MM.1S (cell line): ENCODE results near the gene PHB1.
"Not testable (repeated sequence)": the region's sequence is repeated elsewhere in the genome, so short reads cannot be mapped to it uniquely, and the experiment has no call there.

ENCODE experiments used
- DNase-seq: peaks from one replicate; pipeline ENCODE4 v3.0.0-alpha.2; 2015
- H2AFZ ChIP-seq: fragments of 300-600 bp; sonication (generic); 2 replicates; pipeline ENCODE4 v1.6.0; 2016; ENCODE audit warnings: antibody characterized with exemption, low read length
- H3F3A ChIP-seq: fragments of 300-600 bp; sonication (generic); 2 replicates; pipeline ENCODE4 v1.6.1; 2016; ENCODE audit warnings: mild to moderate bottlenecking, antibody characterized with exemption, low read length, moderate library complexity, mixed read lengths; ENCODE audit not compliant: insufficient read depth
- H3K27ac ChIP-seq: fragments of 300-600 bp; sonication (generic); 2 replicates; pipeline ENCODE4 v1.5.1; 2016; ENCODE audit warnings: mild to moderate bottlenecking, low read length
- H3K27me3 ChIP-seq: fragments of 300-600 bp; sonication (generic); replicated peaks from 2 replicates; pipeline ENCODE4 v1.6.0; 2016; ENCODE audit warnings: low read length; ENCODE audit not compliant: insufficient read depth
- H3K36me3 ChIP-seq: fragments of 300-600 bp; sonication (generic); replicated peaks from 2 replicates; pipeline ENCODE4 v1.6.1; 2016; ENCODE audit warnings: mild to moderate bottlenecking, low read length, mixed read lengths; ENCODE audit not compliant: insufficient read depth
- H3K4me1 ChIP-seq: fragments of 300-600 bp; sonication (generic); 2 replicates; pipeline ENCODE4 v1.6.1; 2016; ENCODE audit warnings: low read length, mixed read lengths
- H3K4me2 ChIP-seq: fragments of 300-600 bp; sonication (generic); 2 replicates; pipeline ENCODE4 v1.6.0; 2016; ENCODE audit warnings: low read depth, low read length
- H3K4me3 ChIP-seq: fragments of 300-600 bp; sonication (generic); 2 replicates; pipeline ENCODE4 v1.5.1; 2016; ENCODE audit warnings: low read length, mixed read lengths
- H3K79me2 ChIP-seq: fragments of 300-600 bp; sonication (generic); 2 replicates; pipeline ENCODE4 v1.6.1; 2016; ENCODE audit warnings: mixed run types, low read length, mixed read lengths
- H3K9ac ChIP-seq: fragments of 300-600 bp; sonication (generic); 2 replicates; pipeline ENCODE4 v1.6.1; 2016; ENCODE audit warnings: low read length, mixed read lengths
- H3K9me2 ChIP-seq: fragments of 300-600 bp; sonication (generic); replicated peaks from 2 replicates; pipeline ENCODE4 v1.6.1; 2016; ENCODE audit warnings: mild to moderate bottlenecking, low read length, mixed read lengths; ENCODE audit not compliant: insufficient read depth
- H3K9me3 ChIP-seq: fragments of 300-600 bp; sonication (generic); replicated peaks from 2 replicates; pipeline ENCODE4 v1.6.1; 2016; ENCODE audit warnings: mild to moderate bottlenecking, low read length, mixed read lengths; ENCODE audit not compliant: insufficient read depth
- H4K20me1 ChIP-seq: fragments of 300-600 bp; sonication (generic); 2 replicates; pipeline ENCODE4 v1.6.1; 2016; ENCODE audit warnings: mild to moderate bottlenecking, low read length, moderate library complexity, mixed read lengths; ENCODE audit not compliant: insufficient read depth
- EZH2 ChIP-seq: fragments of 300-600 bp; sonication (generic); optimal IDR thresholded peaks from 2 replicates; pipeline ENCODE3; 2017; ENCODE audit warnings: low read depth, mild to moderate bottlenecking, antibody characterized with exemption, low read length, mixed read lengths
- EZH2phosphoT487 ChIP-seq: fragments of 300-600 bp; sonication (generic); IDR thresholded peaks from 2 replicates; pipeline ENCODE4 v1.6.1; 2018; ENCODE audit warnings: antibody characterized with exemption, low read length
- TF ChIP-seq, protein P1 (sequence below): fragments of 300-600 bp; sonication (generic); IDR thresholded peaks from 2 replicates; pipeline ENCODE4 v1.5.1; 2016; ENCODE audit warnings: antibody characterized with exemption, low read length, mixed read lengths

PHB1 gene

GRCh38 chr17:49369760-49370159, 44.9 kb downstream of the PHB1 start:
- Histone ChIP-seq H3K4me3 (no peak overlapping the region), H3K9me3 (no peaks in the 10 kb centered on the region)

GRCh38 chr17:49369089-49369488, 45.6 kb downstream of the PHB1 start:
- Histone ChIP-seq H3K27me3 (no peaks in the 10 kb centered on the region), H3K9ac (no peak overlapping the region), H3F3A (peaks cover 5% of the 10 kb centered on the region), H3K4me3 (no peak overlapping the region), H3K4me2 (no peak overlapping the region), H4K20me1 (no peaks in the 10 kb centered on the region), H3K36me3 (no peaks in the 10 kb centered on the region), H3K9me3 (no peaks in the 10 kb centered on the region), H3K79me2 (no peaks in the 10 kb centered on the region), H3K27ac (no peak overlapping the region), H3K4me1 (peaks cover 12% of the 10 kb centered on the region), H3K9me2 (no peaks in the 10 kb centered on the region), H2AFZ (no peak overlapping the region)
- DNase-seq, result no peak
- TF ChIP-seq, protein P1, sequence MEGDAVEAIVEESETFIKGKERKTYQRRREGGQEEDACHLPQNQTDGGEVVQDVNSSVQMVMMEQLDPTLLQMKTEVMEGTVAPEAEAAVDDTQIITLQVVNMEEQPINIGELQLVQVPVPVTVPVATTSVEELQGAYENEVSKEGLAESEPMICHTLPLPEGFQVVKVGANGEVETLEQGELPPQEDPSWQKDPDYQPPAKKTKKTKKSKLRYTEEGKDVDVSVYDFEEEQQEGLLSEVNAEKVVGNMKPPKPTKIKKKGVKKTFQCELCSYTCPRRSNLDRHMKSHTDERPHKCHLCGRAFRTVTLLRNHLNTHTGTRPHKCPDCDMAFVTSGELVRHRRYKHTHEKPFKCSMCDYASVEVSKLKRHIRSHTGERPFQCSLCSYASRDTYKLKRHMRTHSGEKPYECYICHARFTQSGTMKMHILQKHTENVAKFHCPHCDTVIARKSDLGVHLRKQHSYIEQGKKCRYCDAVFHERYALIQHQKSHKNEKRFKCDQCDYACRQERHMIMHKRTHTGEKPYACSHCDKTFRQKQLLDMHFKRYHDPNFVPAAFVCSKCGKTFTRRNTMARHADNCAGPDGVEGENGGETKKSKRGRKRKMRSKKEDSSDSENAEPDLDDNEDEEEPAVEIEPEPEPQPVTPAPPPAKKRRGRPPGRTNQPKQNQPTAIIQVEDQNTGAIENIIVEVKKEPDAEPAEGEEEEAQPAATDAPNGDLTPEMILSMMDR, result no peak
- TF ChIP-seq EZH2phosphoT487 (no peak), EZH2 (no peak)

More at GRCh38 chr17:49369760-49370159, 44.9 kb downstream of the PHB1 start:
- Histone ChIP-seq H3K79me2 (no peaks in the 10 kb centered on the region), H3K9me2 (no peaks in the 10 kb centered on the region), H4K20me1 (no peaks in the 10 kb centered on the region), H3K4me1 (peaks cover 12% of the 10 kb centered on the region), H3K9ac (no peak overlapping the region), H3K27me3 (no peaks in the 10 kb centered on the region), H3K27ac (no peak overlapping the region), H3K36me3 (no peaks in the 10 kb centered on the region), H3F3A (peaks cover 5% of the 10 kb centered on the region), H2AFZ (no peak overlapping the region), H3K4me2 (no peak overlapping the region)
- TF ChIP-seq, protein P1, result no peak
- no peak for TF ChIP-seq EZH2phosphoT487
- TF ChIP-seq EZH2, result no peak
- DNase-seq, result no peak

GRCh38 chr17:49365667-49366066, 49.0 kb downstream of the PHB1 start:
- H3K79me2 ChIP-seq, result peaks cover 9% of the 10 kb centered on the region
- 0 out of 2 replicates have a peak overlapping the region, but pooled peaks have one; percentile 0 for H3K9ac ChIP-seq
- TF ChIP-seq EZH2, result no peak
- TF ChIP-seq, protein P1, result peak; percentile 63
- H4K20me1 ChIP-seq, result no peaks in the 10 kb centered on the region
- H3K36me3 ChIP-seq, result no peaks in the 10 kb centered on the region
- H3K27me3 ChIP-seq, result no peaks in the 10 kb centered on the region
- no peaks in the 10 kb centered on the region for H3K9me3 ChIP-seq
- H3K4me1 ChIP-seq, result peaks cover 18% of the 10 kb centered on the region
- H3K4me3 ChIP-seq, result no peak overlapping the region
- peak overlapping the region; percentile 35; the same call in 1 of the 2 replicates for H3K4me2 ChIP-seq
- peaks cover 20% of the 10 kb centered on the region for H3F3A ChIP-seq
- H3K27ac ChIP-seq, result peak overlapping the region; percentile 38; the same call in 1 of the 2 replicates
- no peaks in the 10 kb centered on the region for H3K9me2 ChIP-seq
- H2AFZ ChIP-seq, result peak overlapping the region; percentile 10
- peak; percentile 86 for DNase-seq

DNA sequence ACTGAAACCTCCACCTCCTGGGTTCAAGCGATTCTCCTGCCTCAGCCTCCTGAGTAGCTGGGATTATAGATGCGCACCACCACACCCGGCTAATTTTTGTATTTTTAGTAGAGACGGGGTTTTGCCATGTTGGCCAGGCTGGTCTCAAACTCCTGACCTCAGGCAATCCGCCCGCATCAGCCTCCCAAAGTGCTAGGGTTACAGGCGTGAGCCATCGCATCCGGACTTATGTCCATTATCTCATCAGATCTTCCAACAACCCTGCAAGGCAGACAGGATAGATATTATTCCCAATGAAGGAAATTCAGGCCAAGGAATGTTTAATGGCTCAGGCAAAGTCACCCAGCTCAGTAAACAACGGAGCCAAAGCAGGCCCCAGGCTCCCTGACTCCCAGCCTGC, 49.6 kb downstream of the PHB1 start:
- Histone ChIP-seq H3F3A (peaks cover 21% of the 10 kb centered on the region), H3K79me2 (peaks cover 15% of the 10 kb centered on the region), H2AFZ (peak overlapping the region; percentile 10; the same call in 1 of the 2 replicates), H3K4me1 (peaks cover 18% of the 10 kb centered on the region), H3K4me2 (peak overlapping the region; percentile 35; the same call in 1 of the 2 replicates), H3K9ac (0 out of 2 replicates have a peak overlapping the region, but pooled peaks have one; percentile 0), H3K27ac (peak overlapping the region; percentile 38; the same call in 1 of the 2 replicates)
- not testable (repeated sequence) for H3K27me3 ChIP-seq, H3K36me3 ChIP-seq, H3K9me3 ChIP-seq, H3K9me2 ChIP-seq, DNase-seq, H4K20me1 ChIP-seq, H3K4me3 ChIP-seq
